Neural cell (in vitro differentiated cells): ENCODE data around the gene FAM118A.

Experiments
- POLR2AphosphoS5 ChIP-seq: IDR thresholded peaks from 2 replicates; pipeline ENCODE4 v1.6.1; 2012
- RAD21 ChIP-seq: fragments of 450-650 bp; conservative IDR thresholded peaks from 2 replicates; pipeline ENCODE4 v1.6.1; 2014; ENCODE audit warnings: antibody characterized with exemption, mild to moderate bottlenecking, moderate library complexity
- TF ChIP-seq, protein P1 (sequence below): fragments of 450-650 bp; IDR thresholded peaks from 2 replicates; pipeline ENCODE4 v1.5.1; 2014; ENCODE audit warnings: antibody characterized with exemption, mild to moderate bottlenecking, moderate library complexity; ENCODE audit not compliant: poor library complexity, severe bottlenecking

DNA sequence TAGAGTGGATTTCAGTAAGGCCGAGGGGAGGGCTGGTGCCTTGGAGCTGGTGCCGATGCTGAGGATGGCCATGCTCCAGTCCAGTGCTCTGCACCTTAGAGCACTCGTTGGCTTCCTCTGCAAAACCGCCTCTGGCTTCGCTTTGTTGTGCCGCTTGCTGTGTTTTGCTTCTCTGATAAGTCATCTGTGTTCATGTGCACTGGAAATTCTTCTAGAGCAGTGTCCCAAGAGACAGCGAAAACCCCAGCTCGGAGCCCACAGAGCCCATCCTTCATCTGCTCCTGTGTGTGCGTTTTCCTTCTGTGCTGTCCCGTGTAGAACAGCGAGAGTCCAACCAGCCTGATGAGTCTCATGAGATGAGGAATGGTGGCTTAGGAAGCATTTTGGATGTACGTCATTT, 12.1 kb downstream of the FAM118A start:
- TF ChIP-seq POLR2AphosphoS5: no peak
- TF ChIP-seq, protein P1, sequence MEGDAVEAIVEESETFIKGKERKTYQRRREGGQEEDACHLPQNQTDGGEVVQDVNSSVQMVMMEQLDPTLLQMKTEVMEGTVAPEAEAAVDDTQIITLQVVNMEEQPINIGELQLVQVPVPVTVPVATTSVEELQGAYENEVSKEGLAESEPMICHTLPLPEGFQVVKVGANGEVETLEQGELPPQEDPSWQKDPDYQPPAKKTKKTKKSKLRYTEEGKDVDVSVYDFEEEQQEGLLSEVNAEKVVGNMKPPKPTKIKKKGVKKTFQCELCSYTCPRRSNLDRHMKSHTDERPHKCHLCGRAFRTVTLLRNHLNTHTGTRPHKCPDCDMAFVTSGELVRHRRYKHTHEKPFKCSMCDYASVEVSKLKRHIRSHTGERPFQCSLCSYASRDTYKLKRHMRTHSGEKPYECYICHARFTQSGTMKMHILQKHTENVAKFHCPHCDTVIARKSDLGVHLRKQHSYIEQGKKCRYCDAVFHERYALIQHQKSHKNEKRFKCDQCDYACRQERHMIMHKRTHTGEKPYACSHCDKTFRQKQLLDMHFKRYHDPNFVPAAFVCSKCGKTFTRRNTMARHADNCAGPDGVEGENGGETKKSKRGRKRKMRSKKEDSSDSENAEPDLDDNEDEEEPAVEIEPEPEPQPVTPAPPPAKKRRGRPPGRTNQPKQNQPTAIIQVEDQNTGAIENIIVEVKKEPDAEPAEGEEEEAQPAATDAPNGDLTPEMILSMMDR: no peak
- TF ChIP-seq RAD21: no peak
